Liver (tissue), 9 donors: Measurements from ENCODE around the gene NEURL1. TPM values are rescaled to one million over a fixed set of nuclear protein-coding genes. Genes with fewer than 3 reads are reported as not detected.

Experiments used
- DNase-seq: peaks from one replicate; pipeline ENCODE4 v3.0.0-alpha.2; 2017; ENCODE audit warnings: low spot score
- H3K27ac ChIP-seq, 2 donors: one replicate each; pipeline ENCODE4 v1.7.0; 2013; ENCODE audit warnings: inconsistent platforms in 2 of 2, low read length in 2 of 2, control low read depth in 1 of 2, low read depth in 1 of 2, mild to moderate bottlenecking in 1 of 2
- H3K27me3 ChIP-seq, 4 donors: one replicate each; pipeline versions ENCODE4 v1.6.1 to v1.7.0; 2013; ENCODE audit warnings: low read length in 3 of 4, inconsistent platforms in 1 of 4, mild to moderate bottlenecking in 1 of 4, moderate library complexity in 1 of 4; ENCODE audit not compliant: control insufficient read depth in 4 of 4, insufficient read depth in 4 of 4
- H3K36me3 ChIP-seq, 4 donors: one replicate each; pipeline versions ENCODE4 v1.6.1 to v1.7.0; 2013; ENCODE audit warnings: low read length in 3 of 4, mild to moderate bottlenecking in 3 of 4, low read depth in 1 of 4, moderate library complexity in 1 of 4; ENCODE audit not compliant: control insufficient read depth in 4 of 4, insufficient read depth in 3 of 4
- H3K4me1 ChIP-seq, 4 donors: one replicate each; pipeline versions ENCODE4 v1.6.1 to v1.7.0; 2013; ENCODE audit warnings: low read length in 3 of 4, mild to moderate bottlenecking in 3 of 4, moderate library complexity in 1 of 4; ENCODE audit not compliant: control insufficient read depth in 4 of 4, insufficient read depth in 4 of 4
- H3K4me3 ChIP-seq, 3 donors: one replicate each; pipeline versions ENCODE4 v1.6.1 to v1.7.0; 2013; ENCODE audit warnings: low read length in 3 of 3, control low read depth in 1 of 3, low read depth in 1 of 3, mild to moderate bottlenecking in 1 of 3
- H3K9ac ChIP-seq, 2 donors: one replicate each; pipeline ENCODE4 v1.7.0; 2013; ENCODE audit warnings: low read length in 2 of 2, mild to moderate bottlenecking in 2 of 2, moderate library complexity in 2 of 2, control low read depth in 1 of 2, low read depth in 1 of 2
- H3K9me3 ChIP-seq, 4 donors: one replicate each; pipeline versions ENCODE4 v1.6.1 to v1.7.0; 2013; ENCODE audit warnings: low read length in 3 of 4; ENCODE audit not compliant: control insufficient read depth in 4 of 4
- EGR1 ChIP-seq, 2 donors: IDR thresholded peaks; 2 replicates each; pipeline ENCODE4 v1.6.1; 2016 to 2018; ENCODE audit warnings: antibody characterized with exemption in 2 of 2, low read depth in 2 of 2
- FOXA1 ChIP-seq: IDR thresholded peaks from 2 replicates; pipeline ENCODE4 v1.6.1; 2016; ENCODE audit warnings: antibody characterized with exemption
- FOXA2 ChIP-seq: IDR thresholded peaks from 2 replicates; pipeline ENCODE4 v1.6.1; 2016; ENCODE audit warnings: antibody characterized with exemption
- GABPA ChIP-seq, 2 donors: IDR thresholded peaks in 1 of 2; conservative IDR thresholded peaks in 1 of 2; 2 replicates each; pipeline ENCODE4 v1.6.1; 2016; ENCODE audit warnings: antibody characterized with exemption in 2 of 2, mild to moderate bottlenecking in 1 of 2, moderate library complexity in 1 of 2
- HNF4A ChIP-seq, 2 donors: conservative IDR thresholded peaks; 2 replicates each; pipeline ENCODE4 v1.6.1; 2016; ENCODE audit warnings: antibody characterized with exemption in 2 of 2, mild to moderate bottlenecking in 2 of 2
- HNF4G ChIP-seq: IDR thresholded peaks from 2 replicates; pipeline ENCODE4 v1.6.1; 2016; ENCODE audit warnings: antibody characterized with exemption
- JUND ChIP-seq, 2 donors: IDR thresholded peaks; 2 replicates each; pipeline ENCODE4 v1.6.1; 2016; ENCODE audit warnings: antibody characterized with exemption in 2 of 2
- NR2F2 ChIP-seq: IDR thresholded peaks from 2 replicates; pipeline ENCODE4 v1.6.1; 2016; ENCODE audit warnings: antibody characterized with exemption
- RAD21 ChIP-seq, 2 donors: IDR thresholded peaks; 2 replicates each; pipeline ENCODE4 v1.6.1; 2016; ENCODE audit warnings: antibody characterized with exemption in 2 of 2, mild to moderate bottlenecking in 2 of 2
- RXRA ChIP-seq, 2 donors: IDR thresholded peaks; 2 replicates each; pipeline ENCODE4 v1.6.1; 2017 to 2018; ENCODE audit warnings: antibody characterized with exemption in 2 of 2, mild to moderate bottlenecking in 1 of 2
- WGBS: extraction: QIAGEN DNeasy Blood & Tissue Kit; methylation state at CpG from one replicate; pipeline ENCODE4 v1.1.7; 2013; 5-methylcytosine and 5-hydroxymethylcytosine counted together
- polyA plus RNA-seq, 2 donors: library from polyadenylated mRNA; stranded (reverse) in 1 of 2; unstranded in 1 of 2; fragments of 200-250 nt in 1 of 2; fragments of >200 nt in 1 of 2; fragmentation: Nextera tagmentation in 1 of 2; extraction: Ambion mirVana in 1 of 2; gene quantifications; one replicate each; pipeline versions ENCODE4 v1.2.1 to v1.2.3, GENCODE V29; 2013 to 2015
- total RNA-seq, 2 donors: library from RNA; depleted of rRNA; stranded (reverse); fragments of >200 nt; gene quantifications; one replicate each; pipeline ENCODE4 v1.2.3, GENCODE V29; 2014
- TF ChIP-seq, protein P1 (sequence below): IDR thresholded peaks from 2 replicates; pipeline ENCODE4 v1.6.1; 2016; ENCODE audit warnings: antibody characterized with exemption
- TF ChIP-seq, protein P2 (sequence below): IDR thresholded peaks from 2 replicates; pipeline ENCODE4 v1.6.1; 2016; ENCODE audit warnings: antibody characterized with exemption
- TF ChIP-seq, protein P3 (sequence below): fragments of 150-350 bp; IDR thresholded peaks from 2 replicates; pipeline ENCODE4 v1.5.1; 2017; ENCODE audit warnings: improper control_type of control experiment, low read depth, low read length; ENCODE audit not compliant: missing input control
- TF ChIP-seq, protein P4 (sequence below): IDR thresholded peaks from 2 replicates; pipeline ENCODE4 v1.6.1; 2016; ENCODE audit warnings: antibody characterized with exemption, mild to moderate bottlenecking
- TF ChIP-seq, protein P5 (sequence below): IDR thresholded peaks from 2 replicates; pipeline ENCODE4 v1.6.1; 2016; ENCODE audit warnings: antibody characterized with exemption
- donor health status: healthy.
- donor health status: healthy.
- donor health status: healthy.
- donor health status: healthy.
- donor health status: healthy.

NEURL1 gene
- total and polyA plus RNA-seq, 4 donors, result 0.11 to 3.9 (median 0.74) TPM

DNA sequence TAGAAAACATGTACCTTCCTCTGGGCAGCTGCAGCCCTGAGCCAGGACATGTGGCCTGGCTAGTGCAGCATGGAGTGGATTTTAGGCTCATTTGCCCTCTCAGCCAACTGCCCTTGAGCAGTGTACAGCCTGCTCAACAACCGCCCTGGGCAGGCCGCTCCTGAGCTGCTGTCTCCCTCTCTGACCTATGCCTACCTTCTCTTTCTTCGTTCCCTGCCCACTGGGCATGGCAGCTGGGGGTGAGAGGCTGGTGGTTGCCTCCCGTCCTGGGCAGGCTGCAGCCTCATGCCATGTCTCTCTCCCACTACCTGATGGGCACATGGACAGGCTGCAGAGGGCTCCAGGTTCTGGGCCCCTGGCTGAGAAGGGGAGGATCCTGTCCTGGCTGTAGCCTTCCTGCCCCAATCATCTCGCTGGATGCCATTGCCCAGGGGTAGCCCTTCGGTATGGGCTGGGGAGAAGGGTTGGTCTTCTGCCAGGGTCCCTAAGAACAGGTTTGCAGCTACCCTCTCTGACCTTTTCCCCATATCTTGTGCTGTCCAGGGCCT lies 97.3 kb downstream of the NEURL1 start:
- 92% methylated on average over 6 of the region's 6 CpGs for WGBS
- no peak overlapping the region for H3K27ac ChIP-seq
- H3K9me3 ChIP-seq, result no peaks in the 10 kb centered on the region
- no peak overlapping the region for H3K4me3 ChIP-seq
- no peaks in the 10 kb centered on the region for H3K27me3 ChIP-seq
- H3K36me3 ChIP-seq, result peaks cover 0 to 3% (median 0%) of the 10 kb centered on the region in 4 donors
- TF ChIP-seq HNF4A (conservative IDR thresholded peaks at IDR 0.05) (no peak), NR2F2 (no peak), RXRA (IDR thresholded peaks at IDR 0.05) (no peak), FOXA1 (no peak), EGR1 (IDR thresholded peaks at IDR 0.05; ENCODE audit: low read depth in 2 of 2) (no peak), JUND (IDR thresholded peaks at IDR 0.05) (no peak), HNF4G (no peak), GABPA (IDR thresholded peaks at IDR 0.05 in 1 of 2, conservative IDR thresholded peaks at IDR 0.05 in 1 of 2) (no peak), RAD21 (IDR thresholded peaks at IDR 0.05) (no peak), FOXA2 (no peak)
- TF ChIP-seq, protein P1, sequence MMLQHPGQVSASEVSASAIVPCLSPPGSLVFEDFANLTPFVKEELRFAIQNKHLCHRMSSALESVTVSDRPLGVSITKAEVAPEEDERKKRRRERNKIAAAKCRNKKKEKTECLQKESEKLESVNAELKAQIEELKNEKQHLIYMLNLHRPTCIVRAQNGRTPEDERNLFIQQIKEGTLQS, result no peak
- TF ChIP-seq, protein P2, sequence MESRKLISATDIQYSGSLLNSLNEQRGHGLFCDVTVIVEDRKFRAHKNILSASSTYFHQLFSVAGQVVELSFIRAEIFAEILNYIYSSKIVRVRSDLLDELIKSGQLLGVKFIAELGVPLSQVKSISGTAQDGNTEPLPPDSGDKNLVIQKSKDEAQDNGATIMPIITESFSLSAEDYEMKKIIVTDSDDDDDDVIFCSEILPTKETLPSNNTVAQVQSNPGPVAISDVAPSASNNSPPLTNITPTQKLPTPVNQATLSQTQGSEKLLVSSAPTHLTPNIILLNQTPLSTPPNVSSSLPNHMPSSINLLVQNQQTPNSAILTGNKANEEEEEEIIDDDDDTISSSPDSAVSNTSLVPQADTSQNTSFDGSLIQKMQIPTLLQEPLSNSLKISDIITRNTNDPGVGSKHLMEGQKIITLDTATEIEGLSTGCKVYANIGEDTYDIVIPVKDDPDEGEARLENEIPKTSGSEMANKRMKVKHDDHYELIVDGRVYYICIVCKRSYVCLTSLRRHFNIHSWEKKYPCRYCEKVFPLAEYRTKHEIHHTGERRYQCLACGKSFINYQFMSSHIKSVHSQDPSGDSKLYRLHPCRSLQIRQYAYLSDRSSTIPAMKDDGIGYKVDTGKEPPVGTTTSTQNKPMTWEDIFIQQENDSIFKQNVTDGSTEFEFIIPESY, result no peak
- TF ChIP-seq, protein P3, sequence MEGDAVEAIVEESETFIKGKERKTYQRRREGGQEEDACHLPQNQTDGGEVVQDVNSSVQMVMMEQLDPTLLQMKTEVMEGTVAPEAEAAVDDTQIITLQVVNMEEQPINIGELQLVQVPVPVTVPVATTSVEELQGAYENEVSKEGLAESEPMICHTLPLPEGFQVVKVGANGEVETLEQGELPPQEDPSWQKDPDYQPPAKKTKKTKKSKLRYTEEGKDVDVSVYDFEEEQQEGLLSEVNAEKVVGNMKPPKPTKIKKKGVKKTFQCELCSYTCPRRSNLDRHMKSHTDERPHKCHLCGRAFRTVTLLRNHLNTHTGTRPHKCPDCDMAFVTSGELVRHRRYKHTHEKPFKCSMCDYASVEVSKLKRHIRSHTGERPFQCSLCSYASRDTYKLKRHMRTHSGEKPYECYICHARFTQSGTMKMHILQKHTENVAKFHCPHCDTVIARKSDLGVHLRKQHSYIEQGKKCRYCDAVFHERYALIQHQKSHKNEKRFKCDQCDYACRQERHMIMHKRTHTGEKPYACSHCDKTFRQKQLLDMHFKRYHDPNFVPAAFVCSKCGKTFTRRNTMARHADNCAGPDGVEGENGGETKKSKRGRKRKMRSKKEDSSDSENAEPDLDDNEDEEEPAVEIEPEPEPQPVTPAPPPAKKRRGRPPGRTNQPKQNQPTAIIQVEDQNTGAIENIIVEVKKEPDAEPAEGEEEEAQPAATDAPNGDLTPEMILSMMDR, result no peak
- TF ChIP-seq, protein P4, sequence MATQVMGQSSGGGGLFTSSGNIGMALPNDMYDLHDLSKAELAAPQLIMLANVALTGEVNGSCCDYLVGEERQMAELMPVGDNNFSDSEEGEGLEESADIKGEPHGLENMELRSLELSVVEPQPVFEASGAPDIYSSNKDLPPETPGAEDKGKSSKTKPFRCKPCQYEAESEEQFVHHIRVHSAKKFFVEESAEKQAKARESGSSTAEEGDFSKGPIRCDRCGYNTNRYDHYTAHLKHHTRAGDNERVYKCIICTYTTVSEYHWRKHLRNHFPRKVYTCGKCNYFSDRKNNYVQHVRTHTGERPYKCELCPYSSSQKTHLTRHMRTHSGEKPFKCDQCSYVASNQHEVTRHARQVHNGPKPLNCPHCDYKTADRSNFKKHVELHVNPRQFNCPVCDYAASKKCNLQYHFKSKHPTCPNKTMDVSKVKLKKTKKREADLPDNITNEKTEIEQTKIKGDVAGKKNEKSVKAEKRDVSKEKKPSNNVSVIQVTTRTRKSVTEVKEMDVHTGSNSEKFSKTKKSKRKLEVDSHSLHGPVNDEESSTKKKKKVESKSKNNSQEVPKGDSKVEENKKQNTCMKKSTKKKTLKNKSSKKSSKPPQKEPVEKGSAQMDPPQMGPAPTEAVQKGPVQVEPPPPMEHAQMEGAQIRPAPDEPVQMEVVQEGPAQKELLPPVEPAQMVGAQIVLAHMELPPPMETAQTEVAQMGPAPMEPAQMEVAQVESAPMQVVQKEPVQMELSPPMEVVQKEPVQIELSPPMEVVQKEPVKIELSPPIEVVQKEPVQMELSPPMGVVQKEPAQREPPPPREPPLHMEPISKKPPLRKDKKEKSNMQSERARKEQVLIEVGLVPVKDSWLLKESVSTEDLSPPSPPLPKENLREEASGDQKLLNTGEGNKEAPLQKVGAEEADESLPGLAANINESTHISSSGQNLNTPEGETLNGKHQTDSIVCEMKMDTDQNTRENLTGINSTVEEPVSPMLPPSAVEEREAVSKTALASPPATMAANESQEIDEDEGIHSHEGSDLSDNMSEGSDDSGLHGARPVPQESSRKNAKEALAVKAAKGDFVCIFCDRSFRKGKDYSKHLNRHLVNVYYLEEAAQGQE, result no peak
- TF ChIP-seq, protein P5, sequence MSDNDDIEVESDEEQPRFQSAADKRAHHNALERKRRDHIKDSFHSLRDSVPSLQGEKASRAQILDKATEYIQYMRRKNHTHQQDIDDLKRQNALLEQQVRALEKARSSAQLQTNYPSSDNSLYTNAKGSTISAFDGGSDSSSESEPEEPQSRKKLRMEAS, result no peak
- no peak overlapping the region for H3K9ac ChIP-seq
- no peak for DNase-seq
- H3K4me1 ChIP-seq, result peaks cover 0 to 10% (median 4%) of the 10 kb centered on the region in 4 donors
